WTC11 (cell line): ENCODE measurements around the gene LYRM4.

Source experiments
- ZBTB43 ChIP-seq: sonication (generic); formaldehyde crosslinking; IDR thresholded peaks from 2 replicates; pipeline ENCODE4 v1.8.1; 2023; ENCODE audit warnings: mild to moderate bottlenecking, missing genetic modification reagents
- ZNF121 ChIP-seq: sonication (generic); formaldehyde crosslinking; IDR thresholded peaks from 2 replicates; pipeline ENCODE4 v1.8.0; 2023; ENCODE audit warnings: missing genetic modification reagents
- TF ChIP-seq, protein P1 (sequence below): fragments of 200-600 bp; IDR thresholded peaks from 2 replicates; pipeline ENCODE4 v1.8.0; 2022; ENCODE audit warnings: antibody characterized with exemption

- no peak for TF ChIP-seq ZBTB43 (CRISPR knock-in tag)
- TF ChIP-seq, protein P1, sequence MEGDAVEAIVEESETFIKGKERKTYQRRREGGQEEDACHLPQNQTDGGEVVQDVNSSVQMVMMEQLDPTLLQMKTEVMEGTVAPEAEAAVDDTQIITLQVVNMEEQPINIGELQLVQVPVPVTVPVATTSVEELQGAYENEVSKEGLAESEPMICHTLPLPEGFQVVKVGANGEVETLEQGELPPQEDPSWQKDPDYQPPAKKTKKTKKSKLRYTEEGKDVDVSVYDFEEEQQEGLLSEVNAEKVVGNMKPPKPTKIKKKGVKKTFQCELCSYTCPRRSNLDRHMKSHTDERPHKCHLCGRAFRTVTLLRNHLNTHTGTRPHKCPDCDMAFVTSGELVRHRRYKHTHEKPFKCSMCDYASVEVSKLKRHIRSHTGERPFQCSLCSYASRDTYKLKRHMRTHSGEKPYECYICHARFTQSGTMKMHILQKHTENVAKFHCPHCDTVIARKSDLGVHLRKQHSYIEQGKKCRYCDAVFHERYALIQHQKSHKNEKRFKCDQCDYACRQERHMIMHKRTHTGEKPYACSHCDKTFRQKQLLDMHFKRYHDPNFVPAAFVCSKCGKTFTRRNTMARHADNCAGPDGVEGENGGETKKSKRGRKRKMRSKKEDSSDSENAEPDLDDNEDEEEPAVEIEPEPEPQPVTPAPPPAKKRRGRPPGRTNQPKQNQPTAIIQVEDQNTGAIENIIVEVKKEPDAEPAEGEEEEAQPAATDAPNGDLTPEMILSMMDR: no peak
- TF ChIP-seq ZNF121 (CRISPR knock-in tag): no peak
These were observed 97.5 kb downstream of the LYRM4 start for GRCh38 chr6:5163247-5163646.
